Measurements from ENCODE around the gene PARD3.

DNA sequence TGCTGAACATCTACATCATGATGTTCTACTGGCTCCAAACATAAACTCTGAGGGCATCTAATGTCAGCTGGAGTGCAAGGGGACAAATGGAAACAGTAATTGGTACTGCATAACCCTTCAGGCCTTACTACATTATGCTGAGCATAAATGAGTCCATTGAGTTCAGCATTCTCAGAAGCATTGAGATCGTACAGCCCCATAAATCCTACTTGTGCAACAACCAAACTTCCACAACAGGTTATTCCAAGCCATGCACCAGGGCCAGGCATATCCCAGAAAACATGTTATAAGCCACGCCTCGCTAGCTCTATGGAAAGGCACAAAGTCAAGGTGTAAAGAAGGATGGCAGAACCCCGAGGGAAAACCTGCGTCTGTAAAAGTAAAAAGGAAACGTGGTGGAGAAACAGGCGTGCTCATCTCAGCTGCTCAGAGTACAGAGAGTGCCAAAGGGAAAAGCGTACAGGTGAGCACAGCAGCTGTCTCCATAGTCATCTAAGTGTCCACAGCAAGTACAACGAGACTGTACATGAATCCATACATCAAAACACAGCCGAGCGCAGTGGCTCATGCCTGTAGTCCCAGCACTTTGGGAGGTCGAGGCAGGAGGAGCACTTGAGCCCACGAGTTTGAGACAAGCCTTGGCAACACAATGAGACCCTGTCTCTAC is 124.6 kb downstream of the PARD3 start:
- TF ChIP-seq, protein P1, sequence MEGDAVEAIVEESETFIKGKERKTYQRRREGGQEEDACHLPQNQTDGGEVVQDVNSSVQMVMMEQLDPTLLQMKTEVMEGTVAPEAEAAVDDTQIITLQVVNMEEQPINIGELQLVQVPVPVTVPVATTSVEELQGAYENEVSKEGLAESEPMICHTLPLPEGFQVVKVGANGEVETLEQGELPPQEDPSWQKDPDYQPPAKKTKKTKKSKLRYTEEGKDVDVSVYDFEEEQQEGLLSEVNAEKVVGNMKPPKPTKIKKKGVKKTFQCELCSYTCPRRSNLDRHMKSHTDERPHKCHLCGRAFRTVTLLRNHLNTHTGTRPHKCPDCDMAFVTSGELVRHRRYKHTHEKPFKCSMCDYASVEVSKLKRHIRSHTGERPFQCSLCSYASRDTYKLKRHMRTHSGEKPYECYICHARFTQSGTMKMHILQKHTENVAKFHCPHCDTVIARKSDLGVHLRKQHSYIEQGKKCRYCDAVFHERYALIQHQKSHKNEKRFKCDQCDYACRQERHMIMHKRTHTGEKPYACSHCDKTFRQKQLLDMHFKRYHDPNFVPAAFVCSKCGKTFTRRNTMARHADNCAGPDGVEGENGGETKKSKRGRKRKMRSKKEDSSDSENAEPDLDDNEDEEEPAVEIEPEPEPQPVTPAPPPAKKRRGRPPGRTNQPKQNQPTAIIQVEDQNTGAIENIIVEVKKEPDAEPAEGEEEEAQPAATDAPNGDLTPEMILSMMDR (IDR thresholded peaks at IDR 0.05), result no peak
- TF ChIP-seq, protein P2, sequence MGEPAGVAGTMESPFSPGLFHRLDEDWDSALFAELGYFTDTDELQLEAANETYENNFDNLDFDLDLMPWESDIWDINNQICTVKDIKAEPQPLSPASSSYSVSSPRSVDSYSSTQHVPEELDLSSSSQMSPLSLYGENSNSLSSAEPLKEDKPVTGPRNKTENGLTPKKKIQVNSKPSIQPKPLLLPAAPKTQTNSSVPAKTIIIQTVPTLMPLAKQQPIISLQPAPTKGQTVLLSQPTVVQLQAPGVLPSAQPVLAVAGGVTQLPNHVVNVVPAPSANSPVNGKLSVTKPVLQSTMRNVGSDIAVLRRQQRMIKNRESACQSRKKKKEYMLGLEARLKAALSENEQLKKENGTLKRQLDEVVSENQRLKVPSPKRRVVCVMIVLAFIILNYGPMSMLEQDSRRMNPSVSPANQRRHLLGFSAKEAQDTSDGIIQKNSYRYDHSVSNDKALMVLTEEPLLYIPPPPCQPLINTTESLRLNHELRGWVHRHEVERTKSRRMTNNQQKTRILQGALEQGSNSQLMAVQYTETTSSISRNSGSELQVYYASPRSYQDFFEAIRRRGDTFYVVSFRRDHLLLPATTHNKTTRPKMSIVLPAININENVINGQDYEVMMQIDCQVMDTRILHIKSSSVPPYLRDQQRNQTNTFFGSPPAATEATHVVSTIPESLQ (CRISPR knock-in tag; IDR thresholded peaks at IDR 0.05), result no peak
- TF ChIP-seq, protein P3, sequence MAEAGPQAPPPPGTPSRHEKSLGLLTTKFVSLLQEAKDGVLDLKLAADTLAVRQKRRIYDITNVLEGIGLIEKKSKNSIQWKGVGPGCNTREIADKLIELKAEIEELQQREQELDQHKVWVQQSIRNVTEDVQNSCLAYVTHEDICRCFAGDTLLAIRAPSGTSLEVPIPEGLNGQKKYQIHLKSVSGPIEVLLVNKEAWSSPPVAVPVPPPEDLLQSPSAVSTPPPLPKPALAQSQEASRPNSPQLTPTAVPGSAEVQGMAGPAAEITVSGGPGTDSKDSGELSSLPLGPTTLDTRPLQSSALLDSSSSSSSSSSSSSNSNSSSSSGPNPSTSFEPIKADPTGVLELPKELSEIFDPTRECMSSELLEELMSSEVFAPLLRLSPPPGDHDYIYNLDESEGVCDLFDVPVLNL (CRISPR knock-in tag; IDR thresholded peaks at IDR 0.05; ENCODE audit: borderline replicate concordance, low read depth), result no peak
- TF ChIP-seq, protein P4, sequence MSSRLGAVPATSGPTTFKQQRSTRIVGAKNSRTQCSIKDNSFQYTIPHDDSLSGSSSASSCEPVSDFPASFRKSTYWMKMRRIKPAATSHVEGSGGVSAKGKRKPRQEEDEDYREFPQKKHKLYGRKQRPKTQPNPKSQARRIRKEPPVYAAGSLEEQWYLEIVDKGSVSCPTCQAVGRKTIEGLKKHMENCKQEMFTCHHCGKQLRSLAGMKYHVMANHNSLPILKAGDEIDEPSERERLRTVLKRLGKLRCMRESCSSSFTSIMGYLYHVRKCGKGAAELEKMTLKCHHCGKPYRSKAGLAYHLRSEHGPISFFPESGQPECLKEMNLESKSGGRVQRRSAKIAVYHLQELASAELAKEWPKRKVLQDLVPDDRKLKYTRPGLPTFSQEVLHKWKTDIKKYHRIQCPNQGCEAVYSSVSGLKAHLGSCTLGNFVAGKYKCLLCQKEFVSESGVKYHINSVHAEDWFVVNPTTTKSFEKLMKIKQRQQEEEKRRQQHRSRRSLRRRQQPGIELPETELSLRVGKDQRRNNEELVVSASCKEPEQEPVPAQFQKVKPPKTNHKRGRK (CRISPR knock-in tag; IDR thresholded peaks at IDR 0.05; ENCODE audit: borderline replicate concordance), result no peak
- TF ChIP-seq ZNF671 (CRISPR knock-in tag; IDR thresholded peaks at IDR 0.05), result no peak
- TF ChIP-seq FOXK1 (CRISPR knock-in tag; IDR thresholded peaks at IDR 0.05), result no peak
- TF ChIP-seq MYBL2 (CRISPR knock-in tag; IDR thresholded peaks at IDR 0.05), result no peak
- TF ChIP-seq, protein P5, sequence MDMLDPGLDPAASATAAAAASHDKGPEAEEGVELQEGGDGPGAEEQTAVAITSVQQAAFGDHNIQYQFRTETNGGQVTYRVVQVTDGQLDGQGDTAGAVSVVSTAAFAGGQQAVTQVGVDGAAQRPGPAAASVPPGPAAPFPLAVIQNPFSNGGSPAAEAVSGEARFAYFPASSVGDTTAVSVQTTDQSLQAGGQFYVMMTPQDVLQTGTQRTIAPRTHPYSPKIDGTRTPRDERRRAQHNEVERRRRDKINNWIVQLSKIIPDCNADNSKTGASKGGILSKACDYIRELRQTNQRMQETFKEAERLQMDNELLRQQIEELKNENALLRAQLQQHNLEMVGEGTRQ (CRISPR knock-in tag; IDR thresholded peaks at IDR 0.05), result no peak
- TF ChIP-seq, protein P6, sequence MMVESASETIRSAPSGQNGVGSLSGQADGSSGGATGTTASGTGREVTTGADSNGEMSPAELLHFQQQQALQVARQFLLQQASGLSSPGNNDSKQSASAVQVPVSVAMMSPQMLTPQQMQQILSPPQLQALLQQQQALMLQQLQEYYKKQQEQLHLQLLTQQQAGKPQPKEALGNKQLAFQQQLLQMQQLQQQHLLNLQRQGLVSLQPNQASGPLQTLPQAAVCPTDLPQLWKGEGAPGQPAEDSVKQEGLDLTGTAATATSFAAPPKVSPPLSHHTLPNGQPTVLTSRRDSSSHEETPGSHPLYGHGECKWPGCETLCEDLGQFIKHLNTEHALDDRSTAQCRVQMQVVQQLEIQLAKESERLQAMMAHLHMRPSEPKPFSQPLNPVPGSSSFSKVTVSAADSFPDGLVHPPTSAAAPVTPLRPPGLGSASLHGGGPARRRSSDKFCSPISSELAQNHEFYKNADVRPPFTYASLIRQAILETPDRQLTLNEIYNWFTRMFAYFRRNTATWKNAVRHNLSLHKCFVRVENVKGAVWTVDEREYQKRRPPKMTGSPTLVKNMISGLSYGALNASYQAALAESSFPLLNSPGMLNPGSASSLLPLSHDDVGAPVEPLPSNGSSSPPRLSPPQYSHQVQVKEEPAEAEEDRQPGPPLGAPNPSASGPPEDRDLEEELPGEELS (CRISPR knock-in tag; IDR thresholded peaks at IDR 0.05), result no peak
- TF ChIP-seq, protein P7, sequence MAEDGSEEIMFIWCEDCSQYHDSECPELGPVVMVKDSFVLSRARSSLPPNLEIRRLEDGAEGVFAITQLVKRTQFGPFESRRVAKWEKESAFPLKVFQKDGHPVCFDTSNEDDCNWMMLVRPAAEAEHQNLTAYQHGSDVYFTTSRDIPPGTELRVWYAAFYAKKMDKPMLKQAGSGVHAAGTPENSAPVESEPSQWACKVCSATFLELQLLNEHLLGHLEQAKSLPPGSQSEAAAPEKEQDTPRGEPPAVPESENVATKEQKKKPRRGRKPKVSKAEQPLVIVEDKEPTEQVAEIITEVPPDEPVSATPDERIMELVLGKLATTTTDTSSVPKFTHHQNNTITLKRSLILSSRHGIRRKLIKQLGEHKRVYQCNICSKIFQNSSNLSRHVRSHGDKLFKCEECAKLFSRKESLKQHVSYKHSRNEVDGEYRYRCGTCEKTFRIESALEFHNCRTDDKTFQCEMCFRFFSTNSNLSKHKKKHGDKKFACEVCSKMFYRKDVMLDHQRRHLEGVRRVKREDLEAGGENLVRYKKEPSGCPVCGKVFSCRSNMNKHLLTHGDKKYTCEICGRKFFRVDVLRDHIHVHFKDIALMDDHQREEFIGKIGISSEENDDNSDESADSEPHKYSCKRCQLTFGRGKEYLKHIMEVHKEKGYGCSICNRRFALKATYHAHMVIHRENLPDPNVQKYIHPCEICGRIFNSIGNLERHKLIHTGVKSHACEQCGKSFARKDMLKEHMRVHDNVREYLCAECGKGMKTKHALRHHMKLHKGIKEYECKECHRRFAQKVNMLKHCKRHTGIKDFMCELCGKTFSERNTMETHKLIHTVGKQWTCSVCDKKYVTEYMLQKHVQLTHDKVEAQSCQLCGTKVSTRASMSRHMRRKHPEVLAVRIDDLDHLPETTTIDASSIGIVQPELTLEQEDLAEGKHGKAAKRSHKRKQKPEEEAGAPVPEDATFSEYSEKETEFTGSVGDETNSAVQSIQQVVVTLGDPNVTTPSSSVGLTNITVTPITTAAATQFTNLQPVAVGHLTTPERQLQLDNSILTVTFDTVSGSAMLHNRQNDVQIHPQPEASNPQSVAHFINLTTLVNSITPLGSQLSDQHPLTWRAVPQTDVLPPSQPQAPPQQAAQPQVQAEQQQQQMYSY (CRISPR knock-in tag; IDR thresholded peaks at IDR 0.05), result no peak
- TF ChIP-seq ZNF219 (CRISPR knock-in tag; IDR thresholded peaks at IDR 0.05; ENCODE audit: borderline replicate concordance), result no peak
- no peak for TF ChIP-seq NFYB (CRISPR knock-in tag; conservative IDR thresholded peaks at IDR 0.05; ENCODE audit: low read depth)
- no peak for TF ChIP-seq NR2C2 (CRISPR knock-in tag; IDR thresholded peaks at IDR 0.05)
- no peak for TF ChIP-seq SP1 (CRISPR knock-in tag; conservative IDR thresholded peaks at IDR 0.05)
